Endothelial cell of umbilical vein (primary cell): ENCODE data around the gene YWHAQ. TPM values are rescaled to one million over a fixed set of nuclear protein-coding genes. Genes with fewer than 3 reads are reported as not detected.
"Not testable (repeated sequence)": the region's sequence is repeated elsewhere in the genome, so short reads cannot be mapped to it uniquely, and the experiment has no call there.

Source experiments
- BruUV-seq: library from RNA; stranded (reverse); fragments of 400-500 nt; replicated peaks from 2 replicates; lab custom pipeline; 2021; lab: Mats Ljungman, UMichigan
- CTCF ChIA-PET: fragments of 300-600, 350-600 bp; sonication (Branson Sonifier 250); formaldehyde crosslinking; loops from one replicate; lab custom pipeline; 2021; ENCODE audit warnings: antibody characterized with exemption, inconsistent platforms; lab: Charles Lee
- POLR2A ChIA-PET: fragments of 300-600, 350-600 bp; sonication (Branson Sonifier 250); formaldehyde crosslinking; loops from one replicate; lab custom pipeline; 2021; ENCODE audit warnings: antibody characterized with exemption, inconsistent platforms; lab: Charles Lee
- DNase-seq: peaks from one replicate; pipeline ENCODE4 v3.0.0-alpha.2; 2011; ENCODE audit warnings: low read depth, low spot score
- FAIRE-seq: peaks from 2 replicates; lab custom pipeline; 2011; peaks lifted over from hg19 to GRCh38; lab: Jason Lieb, UNC
- H2AFZ ChIP-seq: 2 replicates; pipeline ENCODE4 v1.6.0; 2012; ENCODE audit warnings: low read depth, low read length, control low read depth, inconsistent platforms
- H3K27ac ChIP-seq: 2 replicates; pipeline ENCODE4 v1.5.1; 2011; ENCODE audit warnings: low read depth, mild to moderate bottlenecking, control low read depth, low read length, moderate library complexity; ENCODE audit not compliant: insufficient read depth
- H3K27me3 ChIP-seq, 2 experiments: 2 replicates each; pipeline versions ENCODE4 v1.6.0 to v1.6.1; 2011; ENCODE audit warnings: low read length in 2 of 2, mixed read lengths in 1 of 2; ENCODE audit not compliant: control insufficient read depth in 2 of 2, insufficient read depth in 2 of 2
- H3K36me3 ChIP-seq, 2 experiments: 2 replicates in 1 of 2; 3 replicates in 1 of 2; pipeline ENCODE4 v1.5.1; 2011; ENCODE audit warnings: low read length in 2 of 2, mild to moderate bottlenecking in 1 of 2, moderate library complexity in 1 of 2; ENCODE audit not compliant: control insufficient read depth in 2 of 2, insufficient read depth in 2 of 2; ENCODE audit errors: extremely low read depth in 1 of 2
- H3K4me1 ChIP-seq: 3 replicates; pipeline ENCODE4 v1.5.1; 2011; ENCODE audit warnings: mild to moderate bottlenecking, low read length; ENCODE audit not compliant: control insufficient read depth, insufficient read depth; ENCODE audit errors: extremely low read depth
- H3K4me2 ChIP-seq: 2 replicates; pipeline ENCODE4 v1.6.1; 2011; ENCODE audit warnings: low read length, control low read depth, mixed read lengths; ENCODE audit not compliant: insufficient read depth
- H3K4me3 ChIP-seq, 3 experiments: fragments of 200-600 bp in 1 of 3; sonication (generic), shearing (Covaris generic) in 1 of 3; replicated peaks in 1 of 3; 2 replicates each; pipeline ENCODE4 v1.5.1; 2011 to 2016; ENCODE audit warnings: control low read depth in 3 of 3, low read length in 3 of 3, mild to moderate bottlenecking in 2 of 3, inconsistent platforms in 1 of 3, low read depth in 1 of 3, moderate library complexity in 1 of 3; ENCODE audit not compliant: insufficient read depth in 1 of 3
- H3K79me2 ChIP-seq: 2 replicates; pipeline ENCODE4 v1.6.0; 2012; ENCODE audit warnings: low read length, inconsistent platforms; ENCODE audit not compliant: control insufficient read depth, insufficient read depth
- H3K9ac ChIP-seq: replicated peaks from 2 replicates; pipeline ENCODE3; 2011; ENCODE audit warnings: low read length, control low read depth; ENCODE audit not compliant: insufficient read depth; ENCODE audit errors: extremely low read depth
- H3K9me1 ChIP-seq: replicated peaks from 3 replicates; pipeline ENCODE4 v1.6.0; 2011; ENCODE audit warnings: mild to moderate bottlenecking, low read length; ENCODE audit not compliant: control insufficient read depth, insufficient read depth; ENCODE audit errors: extremely low read depth
- H3K9me3 ChIP-seq: replicated peaks from 2 replicates; pipeline ENCODE4 v1.5.1; 2012; ENCODE audit warnings: low read length, inconsistent platforms; ENCODE audit not compliant: control insufficient read depth, insufficient read depth
- H4K20me1 ChIP-seq: replicated peaks from 2 replicates; pipeline ENCODE3; 2011; ENCODE audit warnings: mild to moderate bottlenecking, low read length; ENCODE audit not compliant: control insufficient read depth, insufficient read depth; ENCODE audit errors: extremely low read depth
- JUN ChIP-seq: IDR thresholded peaks from 2 replicates; pipeline ENCODE4 v1.6.1; 2011; ENCODE audit warnings: borderline replicate concordance, low read depth; ENCODE audit not compliant: insufficient read length, insufficient read depth
- MYC ChIP-seq: IDR thresholded peaks from one replicate; pipeline ENCODE4 v1.6.1; 2011; ENCODE audit warnings: mild to moderate bottlenecking, low read depth, low read length
- dilution Hi-C: fragments of 300-500 bp; cut with MboI; formaldehyde crosslinking; loops from one replicate; pipeline ENCODE4 v1.15.0; 2019; ENCODE audit warnings: low sequenced_read_pairs; ENCODE audit not compliant: extremely low pct_ligation_motif_present
- intact Hi-C: fragments of 100-400 bp; cut with micrococcal nuclease; formaldehyde crosslinking; loops from one replicate; pipeline ENCODE4 v1.10.0; 2022
- polyA plus RNA-seq, 4 experiments: library from polyadenylated mRNA; depleted of rRNA in 3 of 4; stranded (reverse) in 3 of 4; unstranded in 1 of 4; fragments of >200 nt; gene quantifications; 2 replicates each; pipeline versions ENCODE4 v1.2.1 to v1.2.3, GENCODE V29; 2011 to 2012; ENCODE audit warnings: missing spikeins in 1 of 4
- total RNA-seq: library from RNA; stranded (reverse); gene quantifications from 2 replicates; pipeline ENCODE4 v1.2.3, GENCODE V29; 2021

Gene YWHAQ
- total and polyA plus RNA-seq, 2 donors (not counting 3 experiments of a cell fraction or from before 2014, with no cell fraction given) = 217 to 456 TPM

- BruUV-seq = no TSS peak
- H2AFZ ChIP-seq = no peak overlapping the region
- DNase-seq (no peak), FAIRE-seq (no peak)
- TF ChIP-seq JUN (no peak), MYC (no peak)
- no peaks in the 10 kb centered on the region for H3K27me3 ChIP-seq
- no peak overlapping the region for H3K4me2 ChIP-seq
- H4K20me1 ChIP-seq = peaks cover 37% of the 10 kb centered on the region
- H3K9me3 ChIP-seq = no peaks in the 10 kb centered on the region
- peaks cover 8% of the 10 kb centered on the region for H3K4me1 ChIP-seq
- dilution Hi-C loops (no loop called here), intact Hi-C loops (no loop called here)
- peaks cover 0 to 4% of the 10 kb centered on the region in 2 experiments for H3K36me3 ChIP-seq
- H3K9me1 ChIP-seq = peaks cover 5% of the 10 kb centered on the region
- no peak overlapping the region for H3K4me3 ChIP-seq
- CTCF ChIA-PET = no interaction called here
- POLR2A ChIA-PET = no interaction called here
- peaks cover 99% of the 10 kb centered on the region for H3K79me2 ChIP-seq
- H3K27ac ChIP-seq = no peak overlapping the region
- H3K9ac ChIP-seq = no peak overlapping the region
Observed at GRCh38 chr2:9613291-9613690, 17.5 kb downstream of the YWHAQ start.

DNA sequence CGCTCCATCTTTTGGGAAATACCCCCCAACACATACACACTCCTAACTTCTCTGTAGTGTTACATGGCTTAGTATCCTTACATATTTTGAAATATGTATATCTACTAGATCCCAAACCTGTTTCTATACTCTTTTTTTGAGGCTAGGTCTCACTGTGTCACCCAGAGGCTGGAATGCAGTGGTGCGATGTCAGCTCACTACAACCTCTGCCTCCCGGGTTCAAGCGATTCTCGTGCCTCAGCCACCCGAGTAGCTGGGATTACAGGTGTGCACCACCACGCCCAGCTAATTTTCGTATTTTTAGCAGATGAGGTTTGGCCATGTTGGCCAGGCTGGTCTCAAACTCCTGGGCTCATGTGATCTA is 19.3 kb downstream of the YWHAQ start:
- H3K9me1 ChIP-seq, H3K9me3 ChIP-seq, DNase-seq, H3K27ac ChIP-seq, BruUV-seq, H2AFZ ChIP-seq, H3K4me2 ChIP-seq, intact Hi-C loops, POLR2A ChIA-PET, H3K4me3 ChIP-seq, H3K27me3 ChIP-seq, dilution Hi-C loops, H3K36me3 ChIP-seq, H3K9ac ChIP-seq, FAIRE-seq: not testable (repeated sequence)
- Histone ChIP-seq H4K20me1 (peaks cover 31% of the 10 kb centered on the region), H3K79me2 (peaks cover 100% of the 10 kb centered on the region), H3K4me1 (peaks cover 16% of the 10 kb centered on the region)
- CTCF ChIA-PET = interaction anchor here (0.6 kb wide), 1 partner anchor 32 kb away, joined by 3 read pairs; no protein-coding TSS in a partner anchor
